ENCODE data around the gene ZNF831. TPM values are rescaled to one million over a fixed set of nuclear protein-coding genes. Genes with fewer than 3 reads are reported as not detected.

The ZNF831 gene
- total and polyA plus RNA-seq, 4 donors, result 0.02 to 0.10 (median 0.06) TPM; not detected in 1

DNA sequence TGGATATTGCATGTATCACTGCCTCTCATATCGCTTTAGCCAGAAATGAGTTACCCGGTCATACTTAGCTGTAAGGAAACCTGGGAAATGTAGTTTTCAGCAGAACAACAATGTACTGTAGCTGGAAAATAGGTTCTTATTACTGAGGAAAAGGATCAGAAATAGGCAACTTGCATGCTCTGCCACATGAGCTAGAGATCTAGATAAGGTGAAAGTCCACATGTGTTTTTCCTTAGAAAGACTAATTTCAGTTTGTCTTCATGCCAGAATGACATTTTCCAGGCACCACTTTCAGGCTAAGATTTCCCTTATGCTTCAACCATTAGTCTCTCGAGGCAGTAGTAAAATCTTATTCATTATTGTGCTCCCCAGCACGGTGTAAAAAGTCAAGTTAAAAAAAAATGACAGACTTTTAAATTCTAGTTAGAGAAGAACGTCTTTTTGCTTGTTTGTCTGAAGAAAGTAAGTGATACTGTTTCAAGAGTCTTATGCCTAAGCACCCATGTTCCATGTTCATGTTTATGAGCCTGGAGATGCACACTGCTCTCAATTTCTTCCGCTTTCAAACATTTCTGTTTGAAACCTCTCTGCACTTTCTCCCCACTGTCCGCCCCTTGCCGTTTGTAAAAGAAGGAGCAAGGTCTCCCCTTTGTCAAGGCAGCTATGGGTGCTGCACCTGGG is 67.6 kb downstream of the ZNF831 start:
- Histone ChIP-seq H3K4me1 (ENCODE audit: control insufficient read depth, insufficient read depth, low read length) (no peaks in the 10 kb centered on the region), H3K27ac (ENCODE audit: low read depth, low read length) (no peak overlapping the region), H3K36me3 (ENCODE audit: control insufficient read depth, insufficient read depth, low read length) (no peaks in the 10 kb centered on the region), H3K27me3 (ENCODE audit: control insufficient read depth, insufficient read depth, low read length) (no peaks in the 10 kb centered on the region), H3K9me3 (ENCODE audit: control insufficient read depth, insufficient read depth, low read length) (no peaks in the 10 kb centered on the region), H3K4me3 (ENCODE audit: low read depth, low read length) (no peak overlapping the region)
- WGBS (ENCODE audit: insufficient coverage), result 80% methylated on average over 2 of the region's 8 CpGs
- DNase-seq (ENCODE audit: low read depth in 4 of 6, low spot score in 6 of 6), result no peak

DNA sequence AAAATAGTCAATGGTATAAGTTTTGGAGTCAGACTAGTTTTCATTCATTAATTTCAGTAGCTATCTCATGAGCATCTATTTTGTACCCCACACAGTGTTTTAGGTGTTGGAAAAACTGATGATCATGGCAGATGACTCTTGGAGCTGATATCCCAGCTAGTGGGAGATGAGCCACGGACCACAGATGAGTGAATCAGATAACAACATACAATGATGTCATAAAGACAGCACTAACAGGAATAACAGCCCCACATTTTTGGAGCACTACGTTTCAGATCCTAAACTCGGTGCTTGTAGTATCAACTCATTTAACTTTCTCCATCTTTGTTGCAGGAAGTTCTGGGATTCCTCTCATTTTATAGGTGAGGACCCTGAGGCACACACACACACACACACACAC is 69.0 kb downstream of the ZNF831 start:
- no peaks in the 10 kb centered on the region for H3K4me1 ChIP-seq (ENCODE audit: control insufficient read depth, insufficient read depth, low read length)
- WGBS (ENCODE audit: insufficient coverage), result 67% methylated on average over 1 of the region's 3 CpGs
- no peak for DNase-seq (ENCODE audit: low read depth in 4 of 6, low spot score in 6 of 6)
- no peaks in the 10 kb centered on the region for H3K27me3 ChIP-seq (ENCODE audit: control insufficient read depth, insufficient read depth, low read length)
- no peak overlapping the region for H3K4me3 ChIP-seq (ENCODE audit: low read depth, low read length)
- no peaks in the 10 kb centered on the region for H3K36me3 ChIP-seq (ENCODE audit: control insufficient read depth, insufficient read depth, low read length)
- H3K27ac ChIP-seq (ENCODE audit: low read depth, low read length), result no peak overlapping the region
- no peaks in the 10 kb centered on the region for H3K9me3 ChIP-seq (ENCODE audit: control insufficient read depth, insufficient read depth, low read length)

DNA sequence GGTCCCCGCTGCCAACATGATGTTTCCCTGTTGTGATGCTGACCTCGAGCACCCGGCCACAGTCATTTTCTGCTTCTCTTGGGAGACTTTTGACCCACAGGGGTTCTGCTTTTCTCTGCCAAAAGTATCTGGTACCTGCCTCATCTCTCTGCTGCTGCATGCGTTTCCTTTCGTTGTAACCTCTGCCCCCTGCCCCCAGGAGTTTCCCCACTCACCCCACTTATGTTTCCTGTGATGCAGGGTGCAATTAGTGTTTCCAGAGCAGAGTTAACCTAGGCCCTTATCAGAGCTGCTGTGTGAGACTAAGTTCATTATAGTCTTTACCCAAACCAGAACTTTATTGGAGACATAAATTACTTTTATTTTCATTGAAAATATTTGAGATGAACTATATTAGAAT is 71.6 kb downstream of the ZNF831 start:
- WGBS (ENCODE audit: insufficient coverage), result 80% methylated on average over 5 of the region's 5 CpGs
- no peak overlapping the region for H3K27ac ChIP-seq (ENCODE audit: low read depth, low read length)
- H3K36me3 ChIP-seq (ENCODE audit: control insufficient read depth, insufficient read depth, low read length), result no peaks in the 10 kb centered on the region
- no peak for DNase-seq (ENCODE audit: low read depth in 4 of 6, low spot score in 6 of 6)
- no peak overlapping the region for H3K4me3 ChIP-seq (ENCODE audit: low read depth, low read length)
- no peaks in the 10 kb centered on the region for H3K27me3 ChIP-seq (ENCODE audit: control insufficient read depth, insufficient read depth, low read length)
- H3K9me3 ChIP-seq (ENCODE audit: control insufficient read depth, insufficient read depth, low read length), result no peaks in the 10 kb centered on the region
- H3K4me1 ChIP-seq (ENCODE audit: control insufficient read depth, insufficient read depth, low read length), result no peaks in the 10 kb centered on the region

DNA sequence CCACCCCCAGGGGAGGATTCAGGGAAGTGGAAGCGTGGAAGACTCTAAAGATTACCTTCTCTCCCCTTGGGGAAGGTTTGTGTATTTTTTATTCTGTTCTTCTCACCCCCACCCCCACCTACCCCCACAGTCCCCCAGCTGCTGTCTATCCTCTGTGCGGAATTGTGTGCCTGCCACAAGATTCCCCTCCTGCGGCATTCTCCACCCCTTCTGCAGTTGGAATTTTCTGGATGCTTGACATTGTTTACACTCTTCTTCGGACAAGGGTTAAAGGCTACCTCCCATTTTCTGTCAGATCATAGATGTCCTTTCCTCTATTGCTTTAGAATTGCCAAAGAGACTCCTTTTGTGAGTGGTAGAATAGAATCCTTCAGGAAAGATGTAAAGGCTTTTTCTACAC is 76.4 kb downstream of the ZNF831 start:
- H3K4me3 ChIP-seq (ENCODE audit: low read depth, low read length), result no peak overlapping the region
- H3K27me3 ChIP-seq (ENCODE audit: control insufficient read depth, insufficient read depth, low read length), result no peaks in the 10 kb centered on the region
- H3K4me1 ChIP-seq (ENCODE audit: control insufficient read depth, insufficient read depth, low read length), result no peaks in the 10 kb centered on the region
- DNase-seq (ENCODE audit: low read depth in 4 of 6, low spot score in 6 of 6), result no peak
- H3K9me3 ChIP-seq (ENCODE audit: control insufficient read depth, insufficient read depth, low read length), result no peaks in the 10 kb centered on the region
- WGBS (ENCODE audit: insufficient coverage), result no CpG with 5 or more reads among the region's 4 CpGs
- H3K36me3 ChIP-seq (ENCODE audit: control insufficient read depth, insufficient read depth, low read length), result no peaks in the 10 kb centered on the region
- no peak overlapping the region for H3K27ac ChIP-seq (ENCODE audit: low read depth, low read length)

DNA sequence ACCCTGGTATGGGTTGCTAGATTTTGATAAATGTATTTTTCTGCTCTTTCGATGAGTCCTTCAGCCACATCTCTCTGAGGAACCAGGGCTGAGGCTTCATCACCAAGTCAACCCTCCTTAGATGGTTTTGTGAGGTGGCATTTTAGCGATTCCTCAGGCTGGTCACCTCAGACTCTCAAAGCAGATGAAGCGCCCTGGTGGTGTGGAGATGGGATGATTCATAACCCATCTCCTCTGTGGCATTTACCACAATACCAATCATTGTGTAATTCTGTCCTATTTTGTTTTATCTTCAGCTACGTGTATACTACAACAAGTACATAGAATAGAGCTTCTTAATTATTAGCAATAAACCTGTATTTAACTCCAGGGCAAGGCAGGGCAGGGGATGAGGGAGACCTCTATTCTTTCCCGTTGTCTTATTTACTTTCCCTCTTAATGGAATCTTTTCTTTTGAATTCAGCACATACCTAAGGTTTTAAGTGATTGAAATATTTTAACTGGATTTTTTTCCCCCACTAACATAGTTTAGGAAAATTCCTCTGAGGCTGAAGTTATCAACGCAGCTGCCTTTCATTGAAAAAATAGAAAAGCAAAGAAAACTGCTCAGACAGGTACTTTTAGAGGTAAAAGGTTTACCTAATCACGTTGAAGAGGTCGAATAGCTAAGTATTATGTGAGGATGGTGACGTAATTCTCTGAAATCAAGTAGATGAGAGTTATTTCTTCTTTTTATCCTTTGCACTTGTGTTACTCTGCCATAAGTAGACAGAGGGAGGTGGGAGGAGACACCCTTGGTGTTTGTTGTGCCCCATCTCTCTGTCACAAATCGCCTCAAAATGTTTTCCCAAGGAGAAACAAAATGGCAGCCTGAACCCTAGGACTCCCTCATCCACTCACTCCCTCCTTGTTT is 79.3 kb downstream of the ZNF831 start:
- no peak for DNase-seq (ENCODE audit: low read depth in 4 of 6, low spot score in 6 of 6)
- no peaks in the 10 kb centered on the region for H3K36me3 ChIP-seq (ENCODE audit: control insufficient read depth, insufficient read depth, low read length)
- no peak overlapping the region for H3K4me3 ChIP-seq (ENCODE audit: low read depth, low read length)
- H3K9me3 ChIP-seq (ENCODE audit: control insufficient read depth, insufficient read depth, low read length), result no peaks in the 10 kb centered on the region
- 100% methylated on average over 2 of the region's 10 CpGs for WGBS (ENCODE audit: insufficient coverage)
- no peak overlapping the region for H3K27ac ChIP-seq (ENCODE audit: low read depth, low read length)
- no peaks in the 10 kb centered on the region for H3K27me3 ChIP-seq (ENCODE audit: control insufficient read depth, insufficient read depth, low read length)
- no peaks in the 10 kb centered on the region for H3K4me1 ChIP-seq (ENCODE audit: control insufficient read depth, insufficient read depth, low read length)

DNA sequence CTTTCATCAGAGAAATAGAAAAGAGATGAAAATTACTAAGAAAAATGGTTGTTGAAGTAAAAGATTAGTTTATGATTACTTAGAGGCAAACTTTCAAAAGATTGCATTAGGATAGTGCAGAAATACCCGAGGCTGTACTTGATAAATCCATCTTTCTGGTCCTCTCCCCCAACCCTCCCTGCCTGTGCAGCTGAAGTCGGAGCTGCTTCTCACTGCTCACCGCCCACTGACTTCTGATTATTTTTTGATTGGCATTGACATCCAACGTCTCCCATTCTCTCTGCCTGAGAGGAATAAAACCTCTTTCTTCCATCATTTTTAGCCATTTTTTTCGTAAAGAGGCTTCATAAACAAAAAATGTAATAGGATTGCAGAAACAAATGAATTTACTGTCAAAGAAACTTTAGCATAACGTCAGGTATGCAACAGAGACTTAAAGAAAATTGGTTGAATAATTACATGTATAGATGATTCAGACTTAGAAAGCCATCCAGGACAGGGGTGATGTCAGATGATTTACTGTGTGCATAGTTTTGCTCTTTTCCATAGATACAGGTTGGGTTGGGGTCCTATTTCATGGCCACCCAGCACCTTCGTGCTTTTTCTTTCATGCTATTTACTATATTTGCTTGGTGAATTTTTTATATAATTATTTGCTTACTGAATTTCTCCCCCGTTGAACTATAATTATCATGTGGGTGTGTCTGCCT is 83.2 kb downstream of the ZNF831 start:
- DNase-seq (ENCODE audit: low read depth in 4 of 6, low spot score in 6 of 6), result no peak
- Histone ChIP-seq H3K4me1 (ENCODE audit: control insufficient read depth, insufficient read depth, low read length) (no peaks in the 10 kb centered on the region), H3K36me3 (ENCODE audit: control insufficient read depth, insufficient read depth, low read length) (no peaks in the 10 kb centered on the region), H3K27me3 (ENCODE audit: control insufficient read depth, insufficient read depth, low read length) (no peaks in the 10 kb centered on the region), H3K9me3 (ENCODE audit: control insufficient read depth, insufficient read depth, low read length) (no peaks in the 10 kb centered on the region), H3K27ac (ENCODE audit: low read depth, low read length) (no peak overlapping the region), H3K4me3 (ENCODE audit: low read depth, low read length) (no peak overlapping the region)
- WGBS (ENCODE audit: insufficient coverage), result 92% methylated on average over 4 of the region's 8 CpGs

DNA sequence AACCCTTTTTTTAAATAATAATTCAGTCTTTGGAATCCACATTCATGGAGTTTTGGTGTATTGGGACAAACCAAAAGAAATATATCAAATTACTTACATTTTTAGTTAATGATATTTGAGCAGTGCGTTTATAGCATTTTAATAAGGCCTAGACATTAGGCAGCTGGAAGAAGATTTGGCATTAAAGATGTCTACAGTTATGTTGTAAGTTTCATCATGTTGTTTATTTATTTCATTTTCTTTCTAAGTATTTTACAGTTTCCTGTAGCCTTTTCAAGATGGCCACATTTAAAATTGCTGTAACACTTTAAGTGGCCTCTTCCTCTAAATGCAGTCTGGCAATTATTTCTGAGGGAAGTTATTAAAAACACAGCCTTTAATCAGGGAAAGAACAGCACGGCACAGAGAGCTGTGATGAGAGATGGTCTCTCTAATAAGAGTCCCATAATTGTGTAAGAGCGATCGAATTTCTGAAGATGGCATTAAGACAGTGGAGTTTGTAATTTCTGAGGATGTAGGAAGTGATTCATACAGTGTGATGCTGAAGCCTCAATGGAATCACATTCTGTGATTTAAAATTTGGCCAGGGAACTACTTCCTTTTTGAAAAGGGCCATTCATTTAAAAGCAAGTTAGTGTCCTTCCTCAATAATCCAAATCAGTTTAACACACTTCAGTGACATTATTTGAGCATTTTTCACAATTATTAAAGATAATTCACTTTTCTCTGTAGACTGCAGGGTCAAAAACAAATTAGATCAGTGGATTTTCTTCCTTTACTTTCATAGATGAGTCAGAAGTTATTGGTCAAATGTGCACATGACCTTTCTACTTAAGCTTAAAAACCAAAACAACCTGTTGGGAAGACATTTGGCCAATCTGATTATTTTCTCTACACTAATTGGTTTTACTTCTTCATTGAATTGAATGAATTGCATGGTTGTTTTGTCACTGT is 84.4 kb downstream of the ZNF831 start:
- H3K4me1 ChIP-seq (ENCODE audit: control insufficient read depth, insufficient read depth, low read length), result no peaks in the 10 kb centered on the region
- DNase-seq (ENCODE audit: low read depth in 4 of 6, low spot score in 6 of 6), result peak in 1 of 6 donors; percentile 55
- peaks cover 2% of the 10 kb centered on the region for H3K9me3 ChIP-seq (ENCODE audit: control insufficient read depth, insufficient read depth, low read length)
- no peaks in the 10 kb centered on the region for H3K36me3 ChIP-seq (ENCODE audit: control insufficient read depth, insufficient read depth, low read length)
- WGBS (ENCODE audit: insufficient coverage), result 88% methylated on average over 2 of the region's 4 CpGs
- H3K27ac ChIP-seq (ENCODE audit: low read depth, low read length), result no peak overlapping the region
- H3K27me3 ChIP-seq (ENCODE audit: control insufficient read depth, insufficient read depth, low read length), result no peaks in the 10 kb centered on the region
- H3K4me3 ChIP-seq (ENCODE audit: low read depth, low read length), result no peak overlapping the region

DNA sequence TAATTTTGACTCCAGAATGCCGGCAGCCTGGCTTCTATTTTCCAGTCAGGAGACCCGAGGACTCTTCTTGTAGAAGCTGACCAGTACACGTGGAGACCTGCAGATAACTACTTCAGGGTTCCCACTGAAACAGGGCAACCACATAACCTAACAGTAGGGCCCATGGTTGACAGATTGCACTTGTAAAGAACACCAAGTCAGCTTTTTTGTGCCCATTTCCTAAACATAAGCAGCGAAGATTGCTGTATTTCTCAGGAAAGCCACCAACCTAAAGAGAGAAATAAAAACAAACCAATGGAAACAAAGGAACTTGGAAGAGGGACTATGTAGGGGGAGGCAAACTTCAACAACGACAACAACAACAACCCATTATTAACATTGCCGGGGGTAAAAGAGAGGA is 86.7 kb downstream of the ZNF831 start:
- WGBS (ENCODE audit: insufficient coverage), result 98% methylated on average over 3 of the region's 6 CpGs

DNA sequence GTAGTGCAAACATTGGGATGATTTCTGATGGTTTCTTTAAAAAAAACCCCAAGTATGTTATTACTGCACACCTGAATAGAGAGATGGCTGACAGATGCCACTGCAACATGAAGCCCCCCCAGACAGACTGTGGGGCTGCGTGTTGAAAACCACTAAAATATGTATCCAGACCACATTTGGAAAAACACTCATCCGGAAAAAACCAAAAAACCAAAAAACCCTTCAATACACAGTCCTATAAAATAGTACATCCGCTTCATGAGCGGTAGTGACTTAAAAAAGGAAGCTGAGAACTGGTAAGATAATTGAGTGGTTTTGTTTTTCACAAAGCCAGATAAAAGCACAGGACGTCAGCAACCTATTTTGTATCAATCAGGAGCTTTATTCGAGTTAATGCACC is 89.7 kb downstream of the ZNF831 start:
- DNase-seq (ENCODE audit: low read depth in 4 of 6, low spot score in 6 of 6), result no peak
- Histone ChIP-seq H3K4me3 (ENCODE audit: low read depth, low read length) (no peak overlapping the region), H3K27ac (ENCODE audit: low read depth, low read length) (no peak overlapping the region), H3K9me3 (ENCODE audit: control insufficient read depth, insufficient read depth, low read length) (peaks cover 2% of the 10 kb centered on the region), H3K36me3 (ENCODE audit: control insufficient read depth, insufficient read depth, low read length) (no peaks in the 10 kb centered on the region), H3K4me1 (ENCODE audit: control insufficient read depth, insufficient read depth, low read length) (no peaks in the 10 kb centered on the region), H3K27me3 (ENCODE audit: control insufficient read depth, insufficient read depth, low read length) (peaks cover 3% of the 10 kb centered on the region)
- WGBS (ENCODE audit: insufficient coverage), result 100% methylated on average over 1 of the region's 6 CpGs

More for the DNA sequence above, 86.7 kb downstream of the ZNF831 start:
- Histone ChIP-seq H3K27ac (ENCODE audit: low read depth, low read length) (no peak overlapping the region), H3K4me1 (ENCODE audit: control insufficient read depth, insufficient read depth, low read length) (no peaks in the 10 kb centered on the region), H3K27me3 (ENCODE audit: control insufficient read depth, insufficient read depth, low read length) (no peaks in the 10 kb centered on the region), H3K36me3 (ENCODE audit: control insufficient read depth, insufficient read depth, low read length) (no peaks in the 10 kb centered on the region), H3K4me3 (ENCODE audit: low read depth, low read length) (no peak overlapping the region), H3K9me3 (ENCODE audit: control insufficient read depth, insufficient read depth, low read length) (peaks cover 2% of the 10 kb centered on the region)
- no peak for DNase-seq (ENCODE audit: low read depth in 4 of 6, low spot score in 6 of 6)
